ENCODE results near the gene AMFR.

AMFR gene

GRCh38 chr16:56345406-56346050 lies 79.8 kb downstream of the AMFR start:
- no peak for DNase-seq

- no peak for DNase-seq
These were observed 80.6 kb downstream of the AMFR start for GRCh38 chr16:56344518-56345405.

GRCh38 chr16:56343661-56344517 lies 81.5 kb downstream of the AMFR start:
- DNase-seq: no peak

- no peak for DNase-seq
These were observed 83.5 kb downstream of the AMFR start for GRCh38 chr16:56341656-56342399.

GRCh38 chr16:56340864-56341365 lies 84.4 kb downstream of the AMFR start:
- no peak for DNase-seq

- no peak for DNase-seq
These were observed 84.9 kb downstream of the AMFR start for GRCh38 chr16:56340416-56340815.

- no peak for DNase-seq
These were observed 85.7 kb downstream of the AMFR start for GRCh38 chr16:56339431-56340195.

- DNase-seq: no peak
These were observed 86.6 kb downstream of the AMFR start for GRCh38 chr16:56338566-56339318.

- no peak for DNase-seq
These were observed 87.5 kb downstream of the AMFR start for GRCh38 chr16:56337858-56338325.

GRCh38 chr16:56337131-56337857 lies 88.1 kb downstream of the AMFR start:
- no peak for DNase-seq

GRCh38 chr16:56336711-56337110 lies 88.6 kb downstream of the AMFR start:
- no peak for DNase-seq

GRCh38 chr16:56336071-56336688 lies 89.2 kb downstream of the AMFR start:
- no peak for DNase-seq

- no peak for DNase-seq
These were observed 90.6 kb downstream of the AMFR start for GRCh38 chr16:56334761-56335160.

- DNase-seq: no peak
These were observed 92.8 kb downstream of the AMFR start for GRCh38 chr16:56332464-56333079.

- no peak for DNase-seq
These were observed 93.4 kb downstream of the AMFR start for GRCh38 chr16:56331915-56332314.

GRCh38 chr16:56331399-56331798 lies 93.9 kb downstream of the AMFR start:
- DNase-seq: no peak

- no peak for DNase-seq
These were observed 94.9 kb downstream of the AMFR start for GRCh38 chr16:56330476-56330875.

GRCh38 chr16:56329887-56330286 lies 95.5 kb downstream of the AMFR start:
- no peak for DNase-seq
